DOHH2 (cell line): ENCODE measurements around the gene ZNF592.

Experiments
- EZH2phosphoT487 ChIP-seq: fragments of 200-600 bp; sonication (generic); IDR thresholded peaks from 2 replicates; pipeline ENCODE4 v1.6.1; 2017; ENCODE audit warnings: borderline replicate concordance, mild to moderate bottlenecking, antibody characterized with exemption, low read length, moderate library complexity, mixed read lengths
- TF ChIP-seq, protein P1 (sequence below): fragments of 200-600 bp; sonication (generic); IDR thresholded peaks from one replicate; pipeline ENCODE4 v1.5.1; 2014; ENCODE audit warnings: antibody characterized with exemption, mild to moderate bottlenecking, low read depth, low read length; ENCODE audit not compliant: poor library complexity, severe bottlenecking

DNA sequence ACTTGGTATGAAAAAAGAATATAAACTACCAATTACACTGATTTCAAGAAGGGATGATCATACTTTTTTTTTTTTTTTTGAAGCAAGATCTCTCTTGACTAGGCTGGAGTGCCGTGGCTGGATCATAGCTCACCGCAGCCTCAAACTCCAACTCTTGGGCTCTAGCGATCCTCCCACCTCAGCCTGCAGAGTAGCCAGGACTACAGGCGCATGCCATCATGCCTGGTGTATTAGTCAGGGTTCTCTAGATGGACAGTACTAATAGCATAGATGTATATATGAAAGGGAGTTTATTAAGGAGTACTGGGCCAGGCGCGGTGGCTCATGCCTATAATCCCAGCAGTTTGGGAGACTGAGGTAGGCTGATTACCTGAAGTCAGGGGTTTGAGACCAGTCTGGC, 21.0 kb upstream of the ZNF592 start:
- TF ChIP-seq, protein P1, sequence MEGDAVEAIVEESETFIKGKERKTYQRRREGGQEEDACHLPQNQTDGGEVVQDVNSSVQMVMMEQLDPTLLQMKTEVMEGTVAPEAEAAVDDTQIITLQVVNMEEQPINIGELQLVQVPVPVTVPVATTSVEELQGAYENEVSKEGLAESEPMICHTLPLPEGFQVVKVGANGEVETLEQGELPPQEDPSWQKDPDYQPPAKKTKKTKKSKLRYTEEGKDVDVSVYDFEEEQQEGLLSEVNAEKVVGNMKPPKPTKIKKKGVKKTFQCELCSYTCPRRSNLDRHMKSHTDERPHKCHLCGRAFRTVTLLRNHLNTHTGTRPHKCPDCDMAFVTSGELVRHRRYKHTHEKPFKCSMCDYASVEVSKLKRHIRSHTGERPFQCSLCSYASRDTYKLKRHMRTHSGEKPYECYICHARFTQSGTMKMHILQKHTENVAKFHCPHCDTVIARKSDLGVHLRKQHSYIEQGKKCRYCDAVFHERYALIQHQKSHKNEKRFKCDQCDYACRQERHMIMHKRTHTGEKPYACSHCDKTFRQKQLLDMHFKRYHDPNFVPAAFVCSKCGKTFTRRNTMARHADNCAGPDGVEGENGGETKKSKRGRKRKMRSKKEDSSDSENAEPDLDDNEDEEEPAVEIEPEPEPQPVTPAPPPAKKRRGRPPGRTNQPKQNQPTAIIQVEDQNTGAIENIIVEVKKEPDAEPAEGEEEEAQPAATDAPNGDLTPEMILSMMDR: no peak
- TF ChIP-seq EZH2phosphoT487: no peak
